Stimulated activated CD4-positive, alpha-beta T cell treated with anti-CD3 and anti-CD28 coated beads, Interleukin-15, amount 100 ng/mL, for 48 hours (primary cell): ENCODE data around the gene DNMT3A.

Source experiments
- DNase-seq, 2 donors: peaks; one replicate each; pipeline ENCODE4 v3.0.0-alpha.2; 2020; ENCODE audit warnings: low read depth in 2 of 2

The DNMT3A gene

GRCh38 chr2:25240636-25241035 is 101.1 kb downstream of the DNMT3A start:
- DNase-seq, result no peak

GRCh38 chr2:25238920-25239319 is 102.8 kb downstream of the DNMT3A start:
- DNase-seq, result no peak

- DNase-seq, result no peak
Measured at GRCh38 chr2:25237764-25238163, 104.0 kb downstream of the DNMT3A start.

GRCh38 chr2:25236736-25237135 is 105.0 kb downstream of the DNMT3A start:
- no peak for DNase-seq

- no peak for DNase-seq
Measured at GRCh38 chr2:25234738-25235137, 107.0 kb downstream of the DNMT3A start.

GRCh38 chr2:25233916-25234605 is 107.7 kb downstream of the DNMT3A start:
- DNase-seq, result no peak

- no peak for DNase-seq
Measured at GRCh38 chr2:25232248-25232825, 109.4 kb downstream of the DNMT3A start.

- DNase-seq, result no peak
Measured at GRCh38 chr2:25230948-25231311, 110.8 kb downstream of the DNMT3A start.

GRCh38 chr2:25230198-25230947 is 111.4 kb downstream of the DNMT3A start:
- DNase-seq, result no peak

GRCh38 chr2:25229279-25230197 is 112.2 kb downstream of the DNMT3A start:
- no peak for DNase-seq

- DNase-seq, result no peak
Measured at GRCh38 chr2:25228848-25229278, 112.9 kb downstream of the DNMT3A start.

- DNase-seq, result no peak
Measured at GRCh38 chr2:25227576-25227975, 114.1 kb downstream of the DNMT3A start.

GRCh38 chr2:25226827-25227226 is 114.9 kb downstream of the DNMT3A start:
- no peak for DNase-seq

- DNase-seq, result no peak
Measured at GRCh38 chr2:25222477-25223121, 119.1 kb downstream of the DNMT3A start.

GRCh38 chr2:25221579-25221978 is 120.1 kb downstream of the DNMT3A start:
- DNase-seq, result no peak

GRCh38 chr2:25220313-25220712 is 121.4 kb downstream of the DNMT3A start:
- no peak for DNase-seq

GRCh38 chr2:25219621-25220020 is 122.1 kb downstream of the DNMT3A start:
- no peak for DNase-seq

- no peak for DNase-seq
Measured at GRCh38 chr2:25218100-25218499, 123.6 kb downstream of the DNMT3A start.

GRCh38 chr2:25215948-25216679 is 125.6 kb downstream of the DNMT3A start:
- DNase-seq, result peak; percentile 51 to 78

GRCh38 chr2:25215232-25215631 is 126.5 kb downstream of the DNMT3A start:
- DNase-seq, result no peak

- DNase-seq, result no peak
Measured at GRCh38 chr2:25213229-25213628, 128.5 kb downstream of the DNMT3A start.
